NCI-H2227 treated with DMSO at 0.1 percent for 48 hours (cell line): ENCODE measurements around the gene TMEM252.

Experiments used
- DNase-seq: peaks from one replicate; lab custom pipeline; 2025; lab: John Stamatoyannopoulos, UW

Gene TMEM252, protein sequence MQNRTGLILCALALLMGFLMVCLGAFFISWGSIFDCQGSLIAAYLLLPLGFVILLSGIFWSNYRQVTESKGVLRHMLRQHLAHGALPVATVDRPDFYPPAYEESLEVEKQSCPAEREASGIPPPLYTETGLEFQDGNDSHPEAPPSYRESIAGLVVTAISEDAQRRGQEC

DNA sequence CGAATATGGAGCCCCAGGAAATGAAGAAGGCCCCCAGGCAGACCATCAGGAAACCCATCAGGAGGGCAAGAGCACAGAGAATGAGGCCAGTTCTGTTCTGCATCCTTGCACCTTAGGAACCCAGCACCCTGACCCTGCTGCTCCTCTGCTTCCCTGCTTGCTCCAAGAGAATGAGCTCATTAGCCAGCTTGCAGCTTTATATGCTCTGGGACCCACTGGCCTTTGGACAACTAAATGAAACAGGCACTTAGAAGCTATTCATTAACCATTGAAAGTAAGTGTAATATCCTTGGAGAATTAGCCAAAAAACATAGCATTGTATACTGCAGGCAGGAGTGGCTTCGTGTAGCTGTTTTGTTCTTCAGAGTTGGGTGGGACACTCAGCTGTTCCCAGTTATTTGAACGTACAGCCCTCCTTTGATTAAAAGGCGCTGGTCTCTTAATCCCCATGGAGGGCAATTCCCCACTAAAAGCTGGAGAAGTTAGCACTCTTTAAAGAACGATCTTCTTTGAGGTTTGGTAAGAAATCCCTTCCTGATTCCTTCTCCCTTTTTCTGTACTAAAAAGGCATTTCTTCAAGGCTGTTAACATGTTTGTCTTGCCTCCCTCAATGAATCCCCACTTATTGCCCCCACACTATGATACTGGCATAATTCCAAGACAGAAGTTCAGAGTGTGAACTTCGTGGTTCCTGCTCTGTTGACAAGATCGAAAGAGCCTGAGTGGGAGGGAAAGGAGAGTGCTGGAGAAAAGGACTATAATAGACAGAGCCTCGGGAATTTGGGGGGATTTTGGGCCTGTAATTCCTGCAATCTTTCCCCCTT lies at the start of gene TMEM252:
TMEM252 (minus strand) TSS at position 172 of the 824 bp plus-strand sequence; CDS start at position 103, 69 bp downstream.
- DNase-seq: no peak

DNA sequence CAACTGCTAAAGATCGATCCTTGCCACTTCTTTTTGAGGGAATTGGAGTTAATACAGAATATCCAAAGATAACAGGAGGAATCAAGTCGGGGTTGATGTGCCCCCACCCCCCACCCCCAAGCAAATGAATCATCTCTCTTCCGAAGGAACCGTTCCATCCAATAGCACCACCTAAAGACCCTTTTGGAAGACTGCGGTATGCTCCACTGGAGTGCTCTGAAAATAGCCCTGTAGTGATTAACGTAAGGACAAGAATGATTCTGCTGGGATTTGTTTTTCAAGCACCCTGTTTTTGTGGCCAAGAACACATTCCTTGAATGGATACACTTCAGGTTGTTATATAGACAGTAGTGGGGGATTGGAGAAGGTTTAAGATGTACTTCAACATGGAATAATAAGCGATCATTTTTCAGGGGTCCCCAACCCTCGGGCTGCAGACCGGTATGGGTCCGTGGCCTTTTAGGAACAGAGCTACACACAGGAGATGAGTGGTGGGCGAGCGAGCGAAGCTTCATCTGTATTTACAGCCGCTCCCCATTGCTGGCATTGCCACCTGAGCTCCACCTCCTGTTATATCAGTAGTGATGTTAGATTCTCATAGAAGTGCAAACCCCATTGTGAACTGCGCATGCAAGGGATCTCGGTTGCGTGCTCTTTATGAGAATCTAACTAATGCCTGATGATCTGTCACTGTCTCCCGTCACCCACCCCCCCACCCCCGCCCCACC lies 44.5 kb upstream of the TMEM252 start:
- no peak for DNase-seq

DNA sequence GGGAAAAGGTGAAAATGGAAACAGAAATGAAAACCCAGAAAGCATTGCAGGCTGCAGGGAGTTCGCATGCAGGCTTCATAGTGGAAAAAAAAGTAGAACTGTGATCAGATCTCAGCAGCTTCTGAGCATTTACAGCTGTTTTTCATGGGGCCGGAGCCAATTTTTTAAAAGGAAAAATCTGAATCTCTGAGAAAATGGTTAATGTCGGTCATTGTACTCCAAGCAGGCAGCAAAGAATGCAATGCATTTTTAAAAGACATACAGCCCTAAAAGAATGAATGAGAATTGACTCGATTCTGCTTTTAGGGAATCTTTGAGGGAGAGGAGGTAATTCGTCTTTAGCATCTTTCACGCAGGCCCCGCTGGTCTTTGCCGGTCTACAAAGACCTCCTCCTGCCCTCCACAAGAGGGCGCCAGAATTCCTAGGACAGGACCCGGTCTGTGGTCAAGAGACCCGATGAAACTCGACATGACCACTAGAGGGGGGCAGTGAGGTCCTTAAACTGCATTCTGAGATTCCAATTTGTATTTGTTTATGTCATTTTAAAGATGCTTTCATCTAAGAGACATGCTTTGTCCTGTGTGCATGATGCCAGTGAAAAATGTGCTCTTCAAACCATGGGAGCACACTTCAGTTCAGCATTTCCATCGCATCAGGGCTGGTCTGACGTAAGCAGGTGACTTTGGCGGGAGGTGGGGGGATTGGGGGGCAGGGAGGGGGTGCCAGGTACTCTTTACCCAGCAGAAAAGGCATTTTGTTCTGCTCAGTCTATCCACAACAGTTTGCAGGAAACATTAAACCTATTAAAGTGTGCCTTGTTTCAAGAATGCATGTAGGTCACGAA lies 43.7 kb upstream of the TMEM252 start:
- DNase-seq: peak; percentile 83

DNA sequence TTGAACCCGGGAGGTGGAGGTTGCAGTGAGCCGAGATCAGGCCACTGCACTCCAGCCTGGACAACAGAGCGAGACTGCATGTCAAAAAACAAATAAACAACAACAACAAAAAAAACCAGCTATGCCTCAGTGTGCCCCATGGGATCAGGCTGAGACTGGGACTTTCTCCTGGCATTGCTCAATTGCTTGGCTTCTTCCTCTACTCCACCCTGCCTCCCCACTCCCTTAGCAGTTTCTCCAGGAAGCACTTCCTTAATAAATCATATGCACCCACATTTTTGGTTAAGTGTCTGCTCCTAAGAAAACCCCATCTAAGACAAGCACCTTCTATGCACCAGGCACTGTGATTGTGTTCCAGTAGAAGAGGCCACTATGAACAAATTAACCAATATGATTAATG lies 41.0 kb upstream of the TMEM252 start:
- no peak for DNase-seq

DNA sequence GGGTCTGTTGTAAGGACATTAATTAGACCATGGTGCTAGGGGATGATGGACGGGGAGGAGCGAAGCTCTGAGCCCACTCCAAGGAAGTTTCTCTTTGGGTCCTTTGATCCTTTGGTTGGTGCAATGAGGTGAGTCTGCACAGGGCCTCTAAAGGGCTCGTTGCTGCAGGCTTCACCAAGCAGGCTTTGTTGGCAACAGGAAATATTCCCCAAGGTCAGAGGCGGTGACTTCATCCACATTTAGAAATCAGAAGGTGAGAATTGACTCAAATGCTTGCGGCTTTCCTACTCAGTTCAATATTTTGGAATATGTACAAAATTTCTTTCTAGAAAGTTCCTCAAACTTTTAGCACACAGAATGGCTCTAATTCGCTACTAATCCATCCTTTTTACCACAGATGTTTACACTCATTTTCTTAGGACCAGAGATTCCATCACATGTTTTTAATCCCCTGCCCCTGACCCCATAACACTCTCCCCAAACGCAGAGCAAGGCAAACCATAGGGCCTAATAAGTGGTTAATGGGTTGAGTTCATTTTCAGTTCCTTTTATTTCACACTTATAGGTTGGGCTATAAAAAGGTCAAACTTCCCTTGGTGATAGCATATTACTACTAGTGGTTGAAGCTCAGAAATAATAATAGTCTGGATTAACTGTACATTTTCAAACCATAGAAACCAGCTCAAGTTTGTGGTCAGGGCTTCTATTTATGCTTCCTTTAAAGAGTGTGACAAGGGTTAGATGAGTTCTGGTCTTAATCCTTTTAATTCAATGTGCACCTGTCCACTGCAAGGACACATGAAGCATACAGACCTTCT lies 37.3 kb upstream of the TMEM252 start:
- DNase-seq: no peak

DNA sequence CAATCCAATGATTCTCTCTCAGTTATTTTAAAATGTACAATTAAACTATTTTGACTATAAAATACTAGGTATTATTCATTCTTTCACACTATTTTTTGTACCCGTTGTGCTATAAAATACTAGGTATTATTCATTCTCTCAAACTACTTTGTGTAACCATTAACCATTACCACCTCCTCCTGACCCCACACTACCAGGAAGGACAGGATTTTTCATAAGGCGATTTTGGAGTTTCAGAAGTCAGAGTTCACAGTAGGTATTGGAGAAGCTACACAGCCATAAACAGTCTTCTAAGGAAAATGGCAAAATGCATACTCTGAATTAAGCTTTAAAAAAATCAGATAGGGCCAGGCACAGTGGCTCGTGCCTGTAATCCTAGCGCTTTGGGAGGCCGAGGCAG lies 35.1 kb upstream of the TMEM252 start:
- no peak for DNase-seq

DNA sequence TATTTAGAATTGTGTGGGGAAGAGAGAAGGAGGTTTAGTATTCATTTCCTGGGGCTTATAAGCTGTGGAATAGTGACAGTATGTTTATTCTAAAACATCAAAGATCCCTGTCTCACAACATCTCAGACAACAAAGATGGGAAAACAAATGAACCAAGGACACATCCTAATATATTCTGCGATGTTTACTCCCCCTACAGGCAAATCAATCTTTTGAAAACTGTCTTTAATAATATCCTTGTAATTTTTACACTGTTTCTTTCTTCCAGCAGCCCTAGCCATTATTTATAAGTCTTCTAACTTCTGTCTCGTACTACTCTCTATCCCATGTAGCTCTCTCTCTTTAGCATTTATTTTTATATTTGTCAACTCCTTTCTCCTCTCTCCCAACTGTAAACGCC lies 33.5 kb upstream of the TMEM252 start:
- DNase-seq: no peak

DNA sequence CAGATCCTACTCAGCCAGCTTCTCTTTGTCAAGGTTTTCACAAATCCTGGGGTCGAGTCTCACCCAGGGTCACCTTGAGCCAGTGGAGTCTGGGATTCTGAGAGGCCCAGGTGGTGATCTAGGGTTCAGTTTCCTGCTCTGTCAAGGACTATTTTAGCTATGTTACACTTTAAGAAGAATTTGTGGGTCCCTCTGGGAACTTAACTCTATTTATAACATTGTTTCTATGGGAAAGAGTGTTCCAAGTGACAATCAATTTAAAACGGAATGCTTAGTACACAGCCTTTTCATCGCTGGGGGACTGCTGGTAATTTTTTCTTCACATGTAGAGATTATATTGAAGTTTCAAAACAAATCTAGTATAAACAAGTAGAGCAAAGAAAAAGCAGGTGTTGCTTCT lies 26.9 kb upstream of the TMEM252 start:
- no peak for DNase-seq

DNA sequence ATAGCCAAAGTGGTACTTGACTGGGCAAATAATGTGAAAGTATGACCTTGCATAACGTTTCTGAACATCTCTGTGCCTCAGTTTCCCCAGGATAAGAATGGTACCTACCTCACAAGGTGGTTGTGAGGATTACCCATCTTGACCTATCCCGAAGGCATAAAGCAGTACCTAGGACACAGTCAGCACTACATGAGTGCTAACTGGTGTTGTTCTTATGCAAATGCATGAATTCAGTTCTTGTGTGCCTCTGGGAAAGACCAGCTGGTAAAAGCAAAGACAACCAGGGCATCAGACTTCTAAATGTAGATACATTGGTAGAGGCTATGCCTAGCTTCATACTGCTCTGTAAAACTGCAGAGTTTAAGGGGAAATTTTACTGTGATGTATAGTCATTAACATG lies 21.8 kb upstream of the TMEM252 start:
- no peak for DNase-seq

DNA sequence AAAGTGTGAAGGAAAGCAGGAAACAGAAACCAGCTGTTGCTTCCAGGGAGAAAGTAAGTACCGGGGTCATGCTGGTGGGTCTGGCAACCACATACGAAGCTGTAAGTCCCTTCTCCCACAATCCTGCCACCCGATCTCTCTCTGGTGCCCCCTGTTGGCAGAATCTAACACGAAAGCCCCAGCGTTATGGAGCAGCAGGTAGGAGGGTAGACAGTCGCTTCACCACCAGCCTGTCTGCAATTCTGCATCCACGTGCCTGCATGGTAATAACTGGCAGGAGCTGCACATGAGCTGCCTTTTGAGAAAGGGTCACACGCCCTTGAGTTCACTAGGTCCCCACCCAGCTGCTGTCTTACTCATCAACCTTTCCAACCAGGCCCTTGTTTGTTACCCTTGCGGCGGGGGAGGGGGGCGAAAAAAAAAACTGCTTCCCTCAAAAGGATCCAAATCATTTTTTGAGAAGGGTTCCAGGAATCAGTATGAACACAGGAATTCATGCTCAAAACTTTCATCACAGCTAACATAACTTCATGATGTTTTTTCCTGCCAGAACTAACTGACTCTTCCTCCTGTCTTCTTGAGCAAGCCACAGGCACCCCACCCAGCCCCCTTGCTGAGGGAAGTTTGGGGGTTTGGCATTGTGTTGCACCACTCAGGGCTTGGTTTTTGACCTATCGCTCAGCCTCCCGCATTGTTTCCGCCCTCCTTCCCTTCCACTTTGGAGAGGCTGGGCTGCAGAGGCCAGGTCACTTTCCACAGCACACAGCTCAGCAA lies 19.6 kb upstream of the TMEM252 start:
- DNase-seq: no peak

DNA sequence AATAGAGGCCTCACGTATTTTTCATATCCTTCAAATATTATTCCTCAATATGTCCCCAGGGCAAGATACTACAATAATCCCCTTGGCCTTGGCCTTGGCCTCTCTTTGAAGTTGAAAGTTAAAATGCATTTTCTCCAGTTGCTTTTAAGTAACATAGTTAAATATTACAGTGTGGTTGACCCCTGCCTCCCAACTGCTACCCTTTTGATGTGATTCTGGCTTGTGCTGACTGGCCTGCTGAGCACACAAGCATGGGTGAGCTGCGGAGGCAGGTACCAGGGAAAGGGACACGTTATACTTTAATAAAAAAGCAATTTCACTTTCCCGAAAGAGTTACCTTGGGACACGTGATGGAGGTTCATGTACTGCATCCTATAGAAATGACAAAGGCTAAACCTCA lies 17.9 kb upstream of the TMEM252 start:
- no peak for DNase-seq

DNA sequence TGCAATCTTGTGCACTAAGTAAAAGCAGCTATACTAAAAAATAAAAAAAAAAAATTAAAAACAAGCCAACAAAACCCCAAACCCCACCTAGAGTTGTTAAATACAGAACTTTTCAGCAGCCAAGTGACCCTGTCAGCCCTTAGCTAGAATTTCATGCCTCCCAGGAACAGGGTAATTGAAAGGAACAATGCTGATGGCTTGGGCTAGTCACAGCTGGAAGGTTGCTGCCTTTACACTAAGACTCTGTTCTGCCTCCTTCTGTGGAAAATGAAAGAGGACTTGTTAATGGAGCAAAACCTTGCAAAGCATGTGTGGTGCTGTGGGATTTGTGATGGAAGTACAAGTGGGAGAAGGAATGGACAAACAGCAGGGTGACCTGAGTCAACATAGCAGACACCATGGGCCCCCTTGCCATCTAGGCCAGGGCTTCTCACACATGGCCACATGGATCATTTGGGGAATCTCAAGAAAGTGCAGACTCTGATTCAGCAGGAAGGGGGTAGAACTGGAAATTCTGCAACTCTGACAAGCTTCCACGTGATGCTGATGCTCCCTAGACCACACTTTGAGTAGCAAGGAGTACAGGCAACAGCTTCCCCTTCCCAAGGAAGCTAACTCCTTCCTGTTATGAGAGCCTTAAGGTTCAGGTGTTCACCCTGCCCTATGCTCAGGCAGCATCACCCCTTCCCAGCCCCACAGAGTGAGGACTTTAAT lies 14.9 kb upstream of the TMEM252 start:
- no peak for DNase-seq

DNA sequence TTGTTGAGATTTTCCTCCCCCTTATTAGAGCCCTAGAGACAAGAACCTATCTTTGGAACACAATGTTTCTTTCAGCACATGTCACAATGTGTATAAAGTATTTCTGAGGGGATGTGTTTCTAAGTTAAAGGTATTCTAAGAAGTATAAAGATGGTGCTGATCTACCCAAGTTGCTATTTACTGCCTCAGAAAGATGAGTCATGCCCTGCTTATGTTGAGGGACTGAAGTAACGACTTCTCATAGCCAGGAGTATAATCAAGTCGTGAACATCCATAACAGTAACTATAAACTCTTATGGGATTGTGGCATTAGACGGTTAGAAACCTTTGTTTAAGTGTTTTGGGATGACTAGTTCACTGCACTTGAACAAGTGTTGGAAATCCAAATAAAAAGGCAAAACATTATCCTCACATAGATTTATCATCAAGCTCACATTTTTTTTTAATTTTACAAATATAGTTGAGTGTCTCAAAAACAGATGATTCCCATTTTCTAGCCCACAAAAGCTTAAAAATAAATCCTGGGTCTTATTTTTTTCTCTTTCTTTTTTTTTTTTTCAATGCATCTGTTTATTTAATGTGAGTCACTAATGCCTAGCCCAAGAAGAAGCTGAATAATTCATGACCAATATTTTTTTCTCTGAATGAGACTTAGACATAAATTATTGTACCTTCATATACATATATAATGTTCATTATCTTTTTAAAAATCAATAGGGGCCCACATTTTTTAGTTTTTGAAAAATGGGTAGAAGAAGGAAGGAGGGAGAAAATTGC lies 12.2 kb upstream of the TMEM252 start:
- DNase-seq: no peak

DNA sequence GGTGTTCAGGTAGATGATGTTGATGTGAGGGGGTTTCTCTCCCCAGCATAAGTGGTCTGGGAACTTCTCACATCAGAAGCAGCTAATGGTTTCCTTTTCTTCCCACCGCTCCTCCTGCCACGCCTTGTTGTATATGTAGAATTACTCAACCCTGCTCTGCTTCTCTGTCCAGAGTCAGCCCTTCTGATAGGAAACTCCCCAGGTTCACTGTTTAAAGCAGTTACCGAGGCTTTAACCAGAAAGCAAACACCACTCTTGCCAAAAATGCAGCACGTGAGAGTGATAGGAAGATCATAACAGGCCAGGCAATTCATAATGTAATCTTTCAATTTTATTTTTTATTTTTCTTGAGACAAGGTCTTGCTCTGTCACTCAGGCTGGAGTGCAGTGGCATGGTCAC lies 10.5 kb upstream of the TMEM252 start:
- no peak for DNase-seq

DNA sequence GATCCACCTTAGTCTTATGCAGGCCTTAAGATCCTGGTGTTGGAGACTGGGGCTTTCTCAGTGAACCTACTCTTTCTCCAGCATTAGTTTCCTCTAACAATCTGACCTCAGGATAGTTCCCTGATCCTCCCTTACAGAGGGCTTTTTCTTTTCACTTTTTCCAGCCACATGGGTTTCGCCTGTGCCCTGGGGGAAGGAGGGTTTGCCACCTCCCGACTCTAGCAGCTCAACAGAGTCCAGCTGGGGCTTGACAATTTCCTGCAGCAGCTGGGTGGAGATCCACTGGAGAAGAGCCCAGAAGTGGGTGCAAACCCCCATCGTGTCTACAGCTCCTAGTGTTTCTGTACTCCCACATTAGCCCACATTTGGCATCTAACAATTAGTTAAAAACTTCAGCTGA lies 7.6 kb upstream of the TMEM252 start:
- DNase-seq: no peak

DNA sequence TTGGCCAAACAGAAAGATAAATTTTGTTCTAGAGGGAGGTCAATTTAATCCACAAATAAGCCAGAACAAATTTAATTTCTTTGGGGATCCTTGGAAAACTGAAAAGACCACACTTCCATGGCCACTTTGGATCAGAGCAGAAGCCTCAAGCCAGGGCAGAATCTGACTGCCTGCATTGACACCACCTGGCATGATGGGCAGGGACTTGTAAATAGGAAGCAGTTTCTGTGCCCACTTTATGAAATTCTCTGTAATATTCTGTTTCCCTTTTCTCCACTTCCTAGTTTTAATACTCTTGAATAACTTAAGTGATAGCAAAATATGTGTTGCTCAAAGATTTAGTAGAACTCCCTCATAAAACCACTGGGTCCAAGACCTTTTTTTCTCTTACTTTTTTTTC lies 6.7 kb upstream of the TMEM252 start:
- DNase-seq: no peak

DNA sequence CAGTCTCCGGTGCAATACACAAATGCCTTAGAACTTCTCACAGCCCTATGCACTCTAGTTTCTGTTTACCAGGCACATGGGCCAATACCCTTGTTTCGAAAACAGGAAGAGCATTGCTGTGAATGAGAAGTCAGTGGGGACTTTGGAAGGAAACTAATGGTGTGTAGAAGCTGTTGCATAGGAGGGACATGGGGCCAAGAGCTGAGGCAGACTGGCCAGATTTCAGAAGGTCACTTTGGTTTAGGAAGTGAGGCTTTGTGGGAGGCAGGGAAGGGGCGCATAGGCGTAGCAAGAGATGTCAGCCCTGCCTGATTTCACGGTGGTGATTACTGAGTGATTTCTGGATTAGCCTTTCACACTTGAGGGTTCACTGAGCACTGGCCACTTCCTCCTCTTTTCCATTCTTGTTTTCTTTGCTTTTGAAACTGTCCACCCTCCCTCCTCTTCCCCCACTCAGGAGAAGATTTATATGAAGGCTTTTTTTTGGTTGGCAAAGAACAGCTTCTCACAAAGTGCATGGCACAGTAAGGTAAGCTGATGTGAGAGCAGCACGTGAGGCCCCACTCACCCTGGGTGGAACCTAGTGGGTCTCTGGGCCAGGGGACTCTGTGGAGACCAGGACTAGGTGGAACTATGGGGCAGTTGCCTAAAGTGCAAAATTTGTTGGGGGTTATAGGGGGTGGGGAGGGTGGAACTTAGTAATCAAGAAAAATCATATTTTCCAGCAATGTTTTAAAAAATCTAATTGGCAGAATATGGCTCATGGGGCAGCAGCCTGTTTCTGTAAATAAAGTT lies 6.1 kb upstream of the TMEM252 start:
- DNase-seq: no peak

DNA sequence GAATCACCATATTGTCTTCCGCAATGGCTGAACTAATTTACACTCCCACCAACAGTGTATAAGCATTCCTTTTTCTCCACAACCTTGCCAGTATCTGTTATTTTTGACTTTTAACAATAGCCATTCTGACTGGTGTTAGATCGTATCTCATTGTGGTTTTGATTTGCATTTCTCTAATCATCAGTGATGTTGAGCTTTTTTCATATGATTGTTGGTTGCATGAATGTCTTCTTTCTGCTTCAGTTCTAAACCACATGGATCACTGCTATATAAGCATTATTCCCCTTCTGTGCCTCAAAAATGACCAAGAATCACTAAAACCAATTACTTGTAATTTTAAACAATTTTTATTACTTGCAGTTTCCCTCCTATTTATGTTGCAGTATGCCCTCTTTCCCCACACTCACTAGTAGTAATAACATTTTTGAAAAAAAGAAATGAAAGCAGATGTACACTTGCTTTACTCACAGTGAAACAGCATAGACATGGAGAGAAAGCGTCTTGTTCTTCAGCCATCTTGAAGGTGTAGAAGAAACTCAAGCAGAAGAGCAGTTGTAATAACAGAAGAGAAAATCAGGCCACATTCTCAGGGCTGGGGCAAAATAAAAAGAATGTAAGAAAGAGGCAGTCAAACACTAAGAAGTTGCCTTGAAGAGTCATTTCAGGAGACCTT lies 4.5 kb upstream of the TMEM252 start:
- DNase-seq: no peak
